ENCODE results near the gene IQCF6.
A peak's percentile ranks its signal among the peaks of the same experiment; 100 is the strongest.

The IQCF6 gene

DNA sequence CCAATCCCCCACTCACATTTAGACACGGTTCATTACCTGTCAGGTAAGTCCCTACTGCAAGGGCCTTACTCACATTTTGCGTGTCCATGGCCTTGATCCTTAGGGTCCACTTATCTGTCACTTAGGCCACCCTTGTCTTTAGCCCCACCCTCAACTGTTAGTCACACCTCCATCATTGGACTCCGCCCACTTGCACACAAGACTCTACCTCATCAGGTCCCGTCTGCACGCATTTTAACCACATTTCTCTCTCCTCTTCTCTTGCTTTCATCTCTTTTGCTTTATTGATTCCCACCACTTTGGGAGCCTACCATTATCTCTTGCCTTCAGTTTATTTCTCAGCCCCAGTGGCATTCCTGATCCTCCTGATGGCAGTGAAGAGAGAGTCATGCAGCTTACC is at the start of gene IQCF6:
IQCF6 (minus strand) TSS at position 101 of the 400 bp plus-strand sequence; CDS start at position 88, 13 bp downstream.
- H3K27ac ChIP-seq: peak within 1 kb of the TSS; percentile 38; the same call in 1 of the 2 replicates
- TF ChIP-seq, protein P1, sequence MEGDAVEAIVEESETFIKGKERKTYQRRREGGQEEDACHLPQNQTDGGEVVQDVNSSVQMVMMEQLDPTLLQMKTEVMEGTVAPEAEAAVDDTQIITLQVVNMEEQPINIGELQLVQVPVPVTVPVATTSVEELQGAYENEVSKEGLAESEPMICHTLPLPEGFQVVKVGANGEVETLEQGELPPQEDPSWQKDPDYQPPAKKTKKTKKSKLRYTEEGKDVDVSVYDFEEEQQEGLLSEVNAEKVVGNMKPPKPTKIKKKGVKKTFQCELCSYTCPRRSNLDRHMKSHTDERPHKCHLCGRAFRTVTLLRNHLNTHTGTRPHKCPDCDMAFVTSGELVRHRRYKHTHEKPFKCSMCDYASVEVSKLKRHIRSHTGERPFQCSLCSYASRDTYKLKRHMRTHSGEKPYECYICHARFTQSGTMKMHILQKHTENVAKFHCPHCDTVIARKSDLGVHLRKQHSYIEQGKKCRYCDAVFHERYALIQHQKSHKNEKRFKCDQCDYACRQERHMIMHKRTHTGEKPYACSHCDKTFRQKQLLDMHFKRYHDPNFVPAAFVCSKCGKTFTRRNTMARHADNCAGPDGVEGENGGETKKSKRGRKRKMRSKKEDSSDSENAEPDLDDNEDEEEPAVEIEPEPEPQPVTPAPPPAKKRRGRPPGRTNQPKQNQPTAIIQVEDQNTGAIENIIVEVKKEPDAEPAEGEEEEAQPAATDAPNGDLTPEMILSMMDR (conservative IDR thresholded peaks at IDR 0.05): no peak

DNA sequence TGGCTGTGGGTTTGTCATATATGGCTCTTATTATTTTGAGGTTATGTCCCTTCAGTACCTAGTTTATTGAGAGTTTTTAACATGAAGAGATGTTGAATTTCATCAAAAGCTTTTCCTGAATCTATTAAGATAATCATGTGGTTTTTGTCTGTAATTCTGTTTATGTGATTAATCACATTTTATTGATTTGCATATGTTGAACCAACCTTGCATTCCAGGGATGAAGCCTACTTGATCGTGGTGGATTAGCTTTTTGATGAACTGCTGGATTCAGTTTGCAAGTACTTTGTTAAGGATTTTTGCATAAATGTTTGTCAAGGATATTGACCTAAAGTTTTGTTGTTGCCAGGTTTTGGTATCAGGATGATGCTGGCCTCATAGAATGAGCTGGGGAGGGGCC is 49.3 kb upstream of the IQCF6 start:
- TF ChIP-seq, protein P1 (conservative IDR thresholded peaks at IDR 0.05): no peak
- H3K27ac ChIP-seq: no peak overlapping the region

DNA sequence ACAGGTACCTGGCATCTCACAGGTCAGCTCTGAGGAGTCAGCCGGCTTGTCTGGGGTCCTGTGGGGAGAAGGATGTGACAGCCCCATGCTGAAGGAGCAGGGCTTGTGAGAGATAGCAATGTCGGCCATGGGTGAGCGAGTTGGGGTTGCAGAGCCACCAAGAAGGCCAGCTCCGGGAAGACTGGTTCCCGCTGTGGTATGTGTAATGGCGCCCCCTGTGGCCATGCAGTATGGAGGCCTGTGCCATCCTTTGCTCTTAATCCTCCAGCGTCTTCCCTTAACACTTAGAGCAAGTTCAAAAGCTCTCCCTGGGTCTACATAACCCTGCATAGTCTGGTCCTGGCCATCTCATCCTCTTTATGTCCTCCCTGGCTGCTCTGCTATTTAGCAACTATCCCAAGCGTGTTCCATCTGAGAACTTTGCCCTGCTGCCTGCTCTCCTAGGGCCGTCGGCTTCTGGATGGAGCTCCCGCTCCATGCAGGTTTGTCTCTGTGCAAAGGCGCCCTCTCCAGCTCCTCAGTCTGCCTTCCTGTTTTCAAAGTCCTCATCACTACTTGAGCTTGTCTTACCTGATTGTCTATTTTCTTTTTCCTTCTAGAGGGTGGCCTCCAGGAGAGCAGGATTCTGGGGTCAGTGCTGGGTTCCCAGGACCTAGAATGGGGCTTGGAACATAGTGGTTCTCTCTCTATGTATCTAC is 40.8 kb upstream of the IQCF6 start:
- TF ChIP-seq, protein P1 (conservative IDR thresholded peaks at IDR 0.05): no peak
- H3K27ac ChIP-seq: no peak overlapping the region

DNA sequence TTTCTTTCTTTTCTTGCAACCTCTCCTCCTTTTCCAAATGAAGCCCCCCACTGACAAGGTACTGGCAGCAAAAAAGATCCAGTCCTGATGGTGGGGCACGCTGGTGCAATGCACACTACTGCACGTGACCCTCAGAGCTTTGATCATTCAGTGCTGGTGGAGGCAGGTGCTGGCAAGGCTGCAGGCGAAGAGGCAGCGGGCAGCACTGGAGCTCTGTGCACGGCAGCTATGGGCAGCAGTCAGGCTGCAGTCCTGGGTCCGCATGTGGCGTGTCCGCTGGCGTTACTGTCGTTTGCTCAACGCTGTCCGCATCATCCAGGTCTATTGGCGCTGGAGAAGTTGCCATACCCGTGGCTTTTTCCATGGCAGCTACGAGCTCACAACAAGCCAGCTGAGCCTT is 40.1 kb upstream of the IQCF6 start:
- TF ChIP-seq, protein P1 (conservative IDR thresholded peaks at IDR 0.05): no peak
- H3K27ac ChIP-seq: no peak overlapping the region

DNA sequence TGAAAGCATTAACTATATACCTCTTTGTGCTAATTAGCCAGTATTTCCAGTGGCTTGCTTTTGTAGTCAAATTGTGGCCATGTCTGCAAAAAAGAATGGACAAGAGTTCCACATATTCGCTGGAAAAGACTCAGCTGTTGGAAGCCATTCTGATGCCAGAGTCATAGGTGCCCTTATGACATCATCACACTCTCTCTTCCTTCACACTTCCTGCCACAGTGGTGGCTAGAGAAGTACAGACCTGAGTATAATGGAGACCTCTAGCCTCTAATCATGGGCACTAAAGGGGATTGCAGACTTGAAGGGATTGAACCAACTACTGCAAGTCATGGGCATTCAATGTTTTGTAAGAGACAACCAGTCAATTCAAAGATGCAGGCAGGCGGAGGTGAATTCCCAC is 38.3 kb upstream of the IQCF6 start:
- TF ChIP-seq, protein P1 (conservative IDR thresholded peaks at IDR 0.05): no peak

DNA sequence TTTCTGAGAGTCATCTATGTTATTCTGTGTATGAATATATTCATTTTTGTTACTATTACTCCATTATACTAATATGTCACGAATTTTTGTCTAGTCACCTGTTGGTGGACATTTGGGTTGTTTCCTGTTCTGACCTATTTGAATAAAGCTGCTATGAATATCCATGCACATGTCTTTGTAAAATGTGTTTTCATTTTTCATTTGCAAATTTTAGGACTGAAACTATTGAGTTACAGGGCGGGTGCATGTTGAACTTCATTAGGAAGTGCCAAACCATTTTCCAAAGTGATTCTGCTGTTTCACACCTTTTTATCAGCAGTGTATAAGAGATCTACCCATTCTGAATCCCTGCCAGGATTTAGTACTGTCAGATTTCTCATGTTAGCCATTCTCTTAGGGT is 37.7 kb upstream of the IQCF6 start:
- H3K27ac ChIP-seq: no peak overlapping the region
- TF ChIP-seq, protein P1 (conservative IDR thresholded peaks at IDR 0.05): no peak

More for the DNA sequence above, 38.3 kb upstream of the IQCF6 start:
- no peak overlapping the region for H3K27ac ChIP-seq

DNA sequence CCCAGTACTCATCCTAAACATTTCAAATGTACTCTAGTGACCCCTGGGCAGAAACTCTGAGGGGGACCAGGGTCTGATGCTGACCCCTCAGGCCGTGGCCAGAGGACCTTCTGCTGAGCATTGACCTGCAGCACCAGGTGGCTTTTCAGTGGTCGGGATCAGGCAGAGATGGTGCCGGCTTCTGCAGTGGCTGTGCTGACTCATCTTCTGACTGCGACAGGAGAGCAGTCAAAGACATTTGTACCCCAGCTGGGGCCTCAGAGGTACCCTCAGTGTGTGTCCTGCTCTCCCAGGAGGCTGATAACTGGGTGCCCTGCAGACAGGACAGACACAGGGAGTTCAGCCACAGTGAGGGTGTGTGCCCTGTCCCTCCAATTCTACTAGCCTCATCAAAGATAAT is 36.6 kb upstream of the IQCF6 start:
- H3K27ac ChIP-seq: no peak overlapping the region
- TF ChIP-seq, protein P1 (conservative IDR thresholded peaks at IDR 0.05): no peak

Measured in VCaP (cell line).